GM18873 (cell line): Measurements from ENCODE around the gene CYB5R4.

ENCODE experiments used
- ATAC-seq: cut with Tn5 transposase; IDR thresholded peaks from one replicate; pipeline ENCODE4 v1.9.1; 2021; ENCODE audit warnings: mild to moderate bottlenecking, moderate library complexity, moderate number of reproducible peaks; ENCODE audit not compliant: unreplicated experiment, low FRiP score

CYB5R4 gene

DNA sequence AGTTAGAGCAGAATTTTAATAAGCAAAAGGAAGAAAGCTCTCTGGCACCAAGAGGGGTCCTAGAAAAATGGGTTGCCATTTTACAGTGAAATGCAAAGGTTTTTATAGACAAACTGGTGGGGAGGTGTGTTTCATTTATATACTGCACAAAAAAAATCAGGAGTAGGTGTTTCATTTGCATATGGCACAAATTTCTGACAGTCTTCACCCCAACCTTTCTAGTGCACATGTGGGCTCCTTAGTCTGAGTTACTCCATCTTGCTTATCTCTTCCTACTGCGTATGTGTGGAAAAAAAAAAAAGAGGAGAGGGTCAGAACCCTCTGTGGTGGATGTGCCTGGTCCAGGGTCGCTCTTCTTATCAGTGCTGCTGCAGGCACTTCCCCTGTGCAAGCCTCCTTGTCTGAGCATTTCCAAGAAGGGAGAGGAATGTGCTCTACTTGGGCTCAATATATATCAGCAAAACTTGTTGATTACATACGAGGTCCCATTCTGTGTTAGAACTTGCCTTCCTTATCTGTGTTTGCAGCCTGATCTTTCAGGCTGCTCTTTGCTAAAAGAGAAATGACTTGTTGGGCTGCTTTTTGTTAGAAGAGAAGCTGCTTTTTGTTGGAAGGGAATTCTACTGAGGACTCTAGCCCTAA lies 115.0 kb downstream of the CYB5R4 start:
- no peak for ATAC-seq

DNA sequence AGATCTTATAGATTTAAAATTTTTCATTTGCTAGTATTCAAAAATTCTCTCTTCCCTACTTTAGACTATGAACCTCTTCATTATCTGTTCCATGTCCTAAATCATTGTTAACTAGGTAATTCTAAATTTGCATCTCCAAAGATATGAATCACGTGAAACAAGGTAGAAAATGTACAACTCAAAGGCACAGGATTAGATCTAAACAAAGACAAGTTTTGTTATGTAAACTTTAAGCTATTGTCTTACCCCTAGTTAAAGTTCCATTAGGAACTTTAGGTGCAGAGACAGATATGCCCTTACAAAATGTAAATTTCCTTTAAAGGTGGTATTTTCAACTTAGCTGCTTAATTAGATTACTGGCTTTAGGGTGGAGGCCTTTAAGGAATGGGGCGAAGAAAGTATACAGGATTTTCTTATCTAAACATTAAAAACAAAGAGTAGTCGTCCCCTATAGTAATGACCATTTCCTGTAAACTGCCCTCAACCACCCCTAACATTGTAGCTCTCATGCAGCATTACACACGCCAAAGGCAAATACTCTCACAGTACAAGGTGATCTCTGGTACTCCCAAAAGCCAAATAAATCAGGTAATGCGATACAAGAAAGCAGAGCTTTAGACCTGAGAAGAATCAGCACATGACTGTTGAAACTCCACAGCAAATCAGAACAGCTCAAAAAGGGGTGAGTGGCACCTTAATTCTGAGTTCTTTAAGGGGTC lies 116.7 kb downstream of the CYB5R4 start:
- no peak for ATAC-seq

DNA sequence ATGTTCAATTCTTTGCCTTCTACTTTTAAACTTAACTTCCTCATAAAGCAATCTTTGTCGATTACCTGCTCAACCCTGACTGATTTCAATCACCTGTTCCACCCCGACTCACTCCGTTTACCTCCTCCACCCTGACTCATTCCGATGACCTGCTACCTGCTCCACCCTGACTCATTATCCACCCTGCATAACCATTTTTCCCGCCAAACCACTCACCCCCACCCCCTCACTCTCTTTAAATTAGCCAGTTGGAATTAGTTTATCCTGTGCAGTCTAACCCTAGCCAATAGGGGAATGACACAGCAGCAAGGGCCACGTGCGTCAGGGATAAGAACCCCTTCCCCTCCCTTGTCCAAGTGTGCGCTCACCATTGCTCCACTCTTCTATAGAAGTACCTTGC lies 117.4 kb downstream of the CYB5R4 start:
- ATAC-seq = no peak

DNA sequence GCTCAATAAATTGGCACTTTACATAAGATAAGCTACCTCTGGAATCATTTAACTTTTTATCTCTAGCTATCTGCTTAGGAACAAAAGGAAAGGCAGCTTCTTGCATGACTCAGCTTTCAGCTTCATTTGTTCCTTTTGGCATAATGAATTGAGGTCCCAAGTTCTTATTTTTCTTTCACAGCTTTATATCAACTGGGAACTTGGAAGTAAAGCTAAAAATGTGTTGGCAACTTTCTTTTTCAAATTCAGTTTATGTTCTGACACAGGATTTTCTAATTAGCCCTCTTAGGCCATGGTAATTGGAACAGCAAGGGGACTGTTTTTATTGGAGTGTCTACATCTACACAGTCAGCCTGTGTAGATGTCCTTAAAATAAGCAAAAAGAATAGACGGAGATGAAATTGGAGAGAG lies 118.8 kb downstream of the CYB5R4 start:
- no peak for ATAC-seq

DNA sequence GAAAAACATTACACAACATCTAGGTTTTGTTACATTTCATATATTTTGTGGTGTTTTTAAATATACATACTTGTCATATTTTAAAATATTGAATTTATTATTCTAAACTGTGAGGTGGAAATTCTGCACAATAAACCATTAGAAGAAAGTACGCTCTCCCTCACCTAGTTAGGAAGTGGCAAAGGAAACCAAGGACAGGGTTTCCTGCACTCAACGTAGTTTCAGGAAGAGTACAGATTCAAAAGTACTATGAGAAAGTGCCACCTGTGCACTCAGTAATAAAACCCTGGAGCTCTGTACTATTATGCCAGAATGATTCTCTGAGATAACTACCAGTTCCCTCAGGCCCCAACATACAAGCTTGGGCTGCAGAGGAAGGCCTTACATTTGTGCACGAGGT lies 119.5 kb downstream of the CYB5R4 start:
- ATAC-seq = no peak

DNA sequence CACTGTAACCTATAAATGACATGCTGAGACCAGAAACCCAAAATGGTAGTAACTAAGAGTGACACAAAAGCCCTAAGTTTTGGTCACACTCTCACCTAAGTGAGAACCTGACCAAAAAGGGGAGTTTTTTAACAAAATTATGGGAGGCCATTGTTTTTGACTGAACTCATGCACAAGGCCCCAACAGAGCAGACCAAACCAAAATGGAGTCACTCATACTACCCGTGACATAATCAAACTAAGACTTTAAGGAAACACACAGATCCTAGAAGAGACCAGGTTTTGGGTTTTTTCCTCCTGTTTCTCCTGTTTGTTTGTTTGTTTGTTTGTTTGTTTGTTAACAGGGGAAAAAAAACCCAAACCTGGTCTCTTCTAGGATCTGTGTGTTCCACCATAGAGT lies 124.9 kb downstream of the CYB5R4 start:
- ATAC-seq = no peak

DNA sequence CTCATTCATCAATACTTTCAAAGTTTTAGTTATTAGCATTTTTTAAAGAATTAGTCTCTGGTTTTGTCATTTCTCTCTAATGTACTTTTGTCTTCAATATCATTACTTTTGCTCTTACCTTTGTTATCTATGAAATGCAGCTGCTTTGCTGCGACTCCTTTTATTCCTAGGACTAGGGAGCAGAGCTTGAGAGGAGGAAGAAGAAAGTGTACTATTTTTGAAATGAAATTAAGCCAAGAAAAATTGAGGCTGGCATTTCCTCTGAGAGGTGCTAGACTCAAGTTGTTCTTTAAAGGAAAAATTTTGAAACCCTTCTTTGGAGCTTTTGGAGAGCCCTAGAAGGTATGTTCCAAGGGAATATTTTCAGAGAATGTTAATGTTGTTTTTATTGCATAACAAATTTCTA lies 125.8 kb downstream of the CYB5R4 start:
- ATAC-seq = no peak

DNA sequence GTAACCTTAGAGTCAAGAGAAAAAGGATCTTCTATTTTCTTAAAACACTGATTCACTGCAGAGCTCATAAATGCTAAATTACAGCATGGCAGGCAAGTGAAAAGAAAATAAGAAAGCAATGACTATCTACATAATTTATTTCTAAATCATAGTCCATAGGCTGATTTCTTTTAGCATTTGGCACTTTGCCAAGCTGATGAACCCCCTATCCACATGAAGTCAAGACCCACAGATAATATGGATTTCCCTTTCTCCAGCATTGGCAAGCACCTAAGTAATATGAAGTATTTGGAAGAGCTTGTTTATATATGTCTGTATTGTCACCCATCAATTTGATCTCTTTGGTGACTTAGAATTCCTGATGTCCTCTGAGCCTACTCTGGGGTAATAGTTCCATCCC lies 126.2 kb downstream of the CYB5R4 start:
- ATAC-seq = no peak

DNA sequence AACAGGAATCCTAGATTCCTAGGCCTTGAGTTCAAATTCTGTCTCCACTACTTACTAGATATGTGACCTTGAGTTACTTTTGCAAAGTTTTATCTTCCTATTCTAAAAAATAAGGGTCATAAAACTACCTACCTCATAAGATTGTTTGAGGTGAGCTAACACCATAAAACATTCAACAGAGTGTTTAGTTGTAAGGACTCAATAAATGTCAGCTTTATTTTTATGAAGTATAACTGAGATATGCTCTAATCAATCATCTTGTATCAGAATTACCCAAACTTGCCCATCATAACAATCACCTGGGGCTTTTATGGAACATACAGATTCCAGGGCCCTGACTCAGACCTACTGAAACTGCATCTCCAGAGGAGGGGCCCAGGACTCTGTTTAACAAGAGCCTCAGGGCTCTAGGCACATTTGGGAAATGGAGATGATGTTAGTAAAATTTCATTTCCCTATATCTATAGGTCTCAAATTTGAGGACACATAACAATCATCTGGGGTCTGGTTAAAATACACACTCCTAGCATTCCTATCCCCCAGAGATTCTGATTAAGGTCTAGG lies 138.6 kb downstream of the CYB5R4 start:
- ATAC-seq = no peak

DNA sequence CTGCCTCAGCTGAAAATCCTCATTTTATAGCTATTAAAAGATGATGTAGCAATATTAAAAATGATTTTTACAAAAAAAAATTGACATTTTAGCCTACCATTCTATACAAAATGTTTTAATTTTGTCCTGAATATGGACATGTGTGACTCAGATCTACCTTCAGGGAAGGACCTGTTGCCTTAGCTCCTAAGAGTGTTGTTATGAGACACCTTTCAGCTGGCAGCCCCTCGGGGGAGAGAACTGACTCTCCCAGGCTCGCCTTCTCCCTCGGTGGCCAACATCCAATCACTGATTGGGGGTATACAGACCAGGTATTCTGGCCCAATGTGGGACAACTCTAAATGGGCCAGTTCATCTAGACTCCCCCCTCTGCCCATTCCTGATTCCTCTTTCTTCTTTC lies 141.6 kb downstream of the CYB5R4 start:
- no peak for ATAC-seq

DNA sequence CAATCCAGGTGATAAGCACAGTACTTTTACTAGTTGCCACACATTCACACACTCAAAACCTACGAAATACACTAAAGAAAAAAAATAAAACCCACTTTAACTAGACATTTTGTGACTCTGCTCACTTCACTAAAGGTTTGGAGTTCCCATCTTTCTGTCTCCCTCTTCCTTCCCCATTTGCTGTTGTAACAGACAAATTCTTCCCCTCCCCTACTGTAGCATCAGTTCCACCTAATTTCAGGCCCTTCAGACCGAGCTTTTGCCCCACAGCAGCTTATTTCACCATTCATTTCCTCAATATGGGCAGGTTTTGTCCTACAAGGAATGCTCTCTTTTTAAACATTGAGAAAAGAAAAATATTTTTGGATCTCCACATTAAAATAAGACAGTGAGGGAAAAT lies 142.7 kb downstream of the CYB5R4 start:
- no peak for ATAC-seq

DNA sequence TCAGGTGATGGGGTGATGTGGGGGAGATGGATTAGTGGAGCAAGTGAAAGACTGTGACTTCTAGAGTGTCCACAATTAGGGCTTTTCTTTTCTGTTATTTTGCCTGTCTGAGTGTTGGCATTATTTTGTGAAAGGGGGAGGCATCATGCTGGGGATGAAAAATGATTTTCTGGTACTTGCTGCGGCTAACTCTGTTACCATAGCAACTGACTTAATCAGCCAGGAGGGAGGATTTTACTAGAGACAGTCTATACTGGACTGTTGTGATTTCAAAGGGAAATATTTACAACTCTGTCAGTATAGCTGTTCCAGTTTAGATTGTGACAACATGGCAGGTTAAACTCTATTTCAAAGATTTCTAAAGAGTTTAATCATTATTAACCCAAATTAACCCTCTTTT lies 143.6 kb downstream of the CYB5R4 start:
- ATAC-seq = no peak

DNA sequence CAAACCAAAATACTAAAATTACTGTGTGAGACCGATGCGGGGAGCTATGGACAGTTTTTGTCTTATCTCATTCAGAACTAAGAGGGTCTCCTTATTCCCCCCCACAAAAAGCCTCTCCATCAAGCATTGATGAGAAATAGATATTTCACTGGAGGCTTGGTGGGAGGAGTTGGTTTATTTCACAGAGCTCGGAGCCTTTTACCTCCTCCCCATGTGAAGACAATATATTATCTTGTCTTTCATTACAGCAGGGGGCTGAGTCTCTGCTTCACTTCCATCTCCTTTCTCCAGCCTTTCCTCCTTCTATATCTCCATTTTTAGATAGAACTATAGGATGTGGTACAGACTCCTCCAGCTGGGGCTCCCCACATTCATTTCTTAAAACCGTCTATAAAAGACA lies 144.2 kb downstream of the CYB5R4 start:
- no peak for ATAC-seq

DNA sequence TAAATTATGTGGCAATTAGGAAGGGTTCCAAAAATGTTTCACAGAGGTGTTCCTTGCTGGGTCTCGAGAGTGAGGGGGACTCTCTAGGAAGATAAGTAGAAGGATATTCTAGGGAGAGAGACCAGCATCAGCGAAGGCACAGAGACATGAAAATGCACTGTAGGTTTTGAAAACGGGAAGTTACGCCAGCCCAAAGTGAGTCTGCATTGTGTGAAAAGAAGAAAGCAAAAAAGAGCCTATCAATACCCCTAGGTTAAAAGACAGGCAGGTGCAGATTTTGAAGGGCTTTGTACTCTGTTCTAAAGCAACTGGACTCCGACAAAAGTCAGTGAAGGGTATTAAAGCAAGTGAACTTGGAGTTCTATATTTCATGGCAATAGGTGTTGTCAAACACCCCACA lies 148.4 kb downstream of the CYB5R4 start:
- ATAC-seq = no peak

DNA sequence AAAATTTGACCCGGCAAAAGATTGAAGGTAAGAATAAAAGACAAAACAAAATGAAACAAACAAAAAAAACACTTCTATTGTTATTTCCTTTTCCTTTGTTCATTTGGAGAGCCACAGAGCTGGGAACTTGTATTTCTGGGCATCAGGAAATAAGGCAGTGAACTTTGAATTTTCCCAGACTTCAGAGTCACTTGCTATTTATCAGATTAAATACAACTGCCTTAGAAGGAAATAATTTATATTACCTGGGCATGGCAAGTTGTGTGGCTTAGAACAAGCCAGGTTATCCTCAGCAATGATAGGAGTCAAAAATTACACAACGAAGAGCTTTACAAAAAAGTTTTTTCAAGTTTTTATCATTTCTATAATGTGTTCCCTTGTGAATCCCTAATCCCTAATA lies 153.9 kb downstream of the CYB5R4 start:
- ATAC-seq = no peak

DNA sequence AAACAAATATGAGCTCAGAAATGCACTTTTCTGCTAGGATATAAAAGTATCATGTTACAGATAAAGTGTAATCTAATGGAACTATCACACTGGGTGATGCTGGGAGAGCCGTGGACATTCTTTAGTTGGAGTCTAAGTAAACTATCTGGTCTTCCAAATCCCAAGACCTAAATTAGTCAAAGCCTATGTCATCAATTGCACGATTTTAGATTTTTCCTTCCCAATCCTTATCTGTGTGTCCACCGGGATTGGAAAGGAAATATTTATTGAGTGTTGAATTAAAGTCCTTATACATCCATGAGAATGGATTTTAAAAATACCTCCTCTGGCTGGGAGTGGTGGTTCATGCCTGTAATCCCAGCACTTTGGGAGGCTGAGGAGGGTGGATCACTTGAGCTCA lies 154.4 kb downstream of the CYB5R4 start:
- ATAC-seq = no peak

DNA sequence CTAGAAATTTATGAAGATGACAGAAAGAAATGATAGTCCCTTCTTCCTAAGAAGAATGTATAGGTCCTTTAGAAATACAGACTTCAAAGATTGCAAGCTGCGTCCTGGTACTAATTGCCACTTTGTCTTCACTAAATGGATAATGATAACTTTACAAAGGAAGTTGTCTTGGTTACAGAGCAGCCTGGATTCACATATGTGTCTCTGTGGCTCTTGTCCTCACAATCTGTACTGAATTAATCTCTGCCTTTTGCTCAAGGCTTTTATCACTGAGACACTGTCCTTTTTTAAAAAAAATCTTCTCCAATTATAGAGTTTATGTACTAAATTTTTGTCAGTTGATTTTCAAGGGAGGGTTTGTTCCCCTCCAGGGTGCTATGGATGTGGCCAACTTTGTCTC lies 156.5 kb downstream of the CYB5R4 start:
- no peak for ATAC-seq
